GM04503 (cell line): Measurements from ENCODE around the gene WNT5B.

ENCODE experiments used
- DNase-seq: peaks from one replicate; pipeline ENCODE4 v3.0.0-alpha.2; 2012; ENCODE audit warnings: low read depth

Gene WNT5B

GRCh38 chr12:1651946-1652345 lies 22.9 kb downstream of the WNT5B start:
- DNase-seq, result no peak

- DNase-seq, result no peak
These were observed 26.3 kb downstream of the WNT5B start for GRCh38 chr12:1655225-1655788.

GRCh38 chr12:1656902-1657301 lies 27.9 kb downstream of the WNT5B start:
- no peak for DNase-seq

GRCh38 chr12:1657688-1658087 lies 28.7 kb downstream of the WNT5B start:
- no peak for DNase-seq

GRCh38 chr12:1660304-1661187 lies 31.5 kb downstream of the WNT5B start:
- DNase-seq, result no peak

GRCh38 chr12:1661553-1662335 lies 32.7 kb downstream of the WNT5B start:
- peak; percentile 53 for DNase-seq

GRCh38 chr12:1662761-1663439 lies 33.9 kb downstream of the WNT5B start:
- no peak for DNase-seq

- no peak for DNase-seq
These were observed 34.6 kb downstream of the WNT5B start for GRCh38 chr12:1663440-1664132.

- no peak for DNase-seq
These were observed 36.3 kb downstream of the WNT5B start for GRCh38 chr12:1665366-1665765.

GRCh38 chr12:1666215-1666614 lies 37.2 kb downstream of the WNT5B start:
- DNase-seq, result no peak

- DNase-seq, result no peak
These were observed 37.7 kb downstream of the WNT5B start for GRCh38 chr12:1666685-1667162.

GRCh38 chr12:1668833-1669543 lies 40.0 kb downstream of the WNT5B start:
- no peak for DNase-seq

- DNase-seq, result no peak
These were observed 41.6 kb downstream of the WNT5B start for GRCh38 chr12:1670358-1671268.

GRCh38 chr12:1676043-1676442 lies 47.0 kb downstream of the WNT5B start:
- DNase-seq, result no peak

- DNase-seq, result no peak
These were observed 51.9 kb downstream of the WNT5B start for GRCh38 chr12:1680804-1681492.

- DNase-seq, result no peak
These were observed 52.4 kb downstream of the WNT5B start for GRCh38 chr12:1681493-1681807.

GRCh38 chr12:1688086-1688710 lies 59.2 kb downstream of the WNT5B start:
- DNase-seq, result no peak

GRCh38 chr12:1690578-1691122 lies 61.6 kb downstream of the WNT5B start, which contains the start of gene ADIPOR2:
TSS of gene ADIPOR2 (plus strand) at chr12:1691070. CDS start at chr12:1754344, 63,274 bp downstream.
- DNase-seq, result peak; percentile 81
